B cell (primary cell): ENCODE results near the gene TIMELESS.
"Not testable (repeated sequence)": the region's sequence is repeated elsewhere in the genome, so short reads cannot be mapped to it uniquely, and the experiment has no call there.

Source experiments
- CTCF ChIP-seq: fragments of 200-600 bp; IDR thresholded peaks from one replicate; pipeline ENCODE4 v1.8.0; 2022; ENCODE audit warnings: antibody characterized with exemption, mild to moderate bottlenecking
- EZH2 ChIP-seq: IDR thresholded peaks from 2 replicates; pipeline ENCODE4 v1.6.1; 2012; ENCODE audit warnings: borderline replicate concordance, low read depth, mild to moderate bottlenecking, moderate library complexity, low read length; ENCODE audit not compliant: insufficient read depth, poor library complexity, severe bottlenecking

GRCh38 chr12:56401612-56402011, 47.6 kb downstream of the TIMELESS start:
- TF ChIP-seq CTCF, EZH2: not testable (repeated sequence)
